Measurements from ENCODE around the gene DARS1.
A peak's percentile ranks its signal among the peaks of the same experiment; 100 is the strongest.
"Not testable (repeated sequence)": the region's sequence is repeated elsewhere in the genome, so short reads cannot be mapped to it uniquely, and the experiment has no call there.

The DARS1 gene

DNA sequence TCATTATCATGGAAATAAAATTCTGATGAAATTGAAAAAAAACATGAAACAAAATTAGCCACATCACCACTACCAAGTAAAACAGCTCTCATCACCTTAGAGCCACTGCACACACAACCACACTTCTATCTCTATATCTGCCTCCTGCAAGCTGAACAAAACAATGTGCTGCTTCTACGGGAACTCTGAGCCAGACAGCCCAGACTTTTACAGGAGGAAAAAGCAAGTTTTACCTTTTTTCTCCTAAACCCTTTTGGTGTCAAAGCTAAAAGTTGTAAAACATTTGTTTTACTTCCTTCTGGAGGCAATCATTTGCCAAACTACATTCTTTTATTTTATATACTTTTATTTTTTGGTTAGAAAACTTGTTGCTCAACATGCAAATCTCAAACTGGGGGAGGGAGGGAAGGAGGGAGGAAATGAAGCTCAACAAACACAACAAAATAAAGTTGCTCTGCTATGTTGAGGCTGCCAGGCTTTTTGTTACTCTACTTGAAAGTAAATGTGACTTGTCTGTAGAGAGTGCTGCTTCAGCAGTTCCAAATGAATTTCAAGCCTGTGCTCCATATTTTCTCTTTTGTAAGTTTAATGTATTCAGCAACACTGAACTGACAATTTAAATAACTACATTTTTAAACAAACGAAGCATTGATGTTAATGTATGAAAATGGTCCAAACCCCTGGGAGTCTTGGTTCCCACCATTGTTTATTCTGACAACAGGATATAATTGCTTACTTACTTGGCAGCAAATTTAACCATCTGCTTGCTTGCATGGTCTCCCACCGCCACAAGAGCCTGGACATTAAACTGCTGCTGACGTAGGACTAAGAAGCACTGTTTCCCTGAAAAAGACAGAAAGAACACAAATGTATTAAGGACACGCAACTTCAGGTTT, 24.5 kb downstream of the DARS1 start:
- no peak overlapping the region for H3K4ac ChIP-seq (ENCODE audit: low read depth, low read length)
- no peak overlapping the region for H3K9ac ChIP-seq (ENCODE audit: low read length)
- no peak overlapping the region for H4K91ac ChIP-seq (ENCODE audit: low read depth, low read length)
- H3K23ac ChIP-seq (ENCODE audit: low read length): no peak overlapping the region
- H3K79me2 ChIP-seq (ENCODE audit: control insufficient read depth, insufficient read depth, low read length, poor library complexity): no peaks in the 10 kb centered on the region
- peaks cover 0 to 2% of the 10 kb centered on the region in 2 experiments for H3K36me3 ChIP-seq (ENCODE audit: control insufficient read depth in 1 of 2, insufficient read depth in 2 of 2, low read length in 2 of 2)
- H3K4me2 ChIP-seq (ENCODE audit: low read length): no peak overlapping the region
- no CpG with 5 or more reads among the region's 5 CpGs for WGBS (ENCODE audit: extremely low coverage, insufficient coverage, insufficient read length)
- H3K27me3 ChIP-seq (ENCODE audit: insufficient read depth, low read length): no peaks in the 10 kb centered on the region
- no peak overlapping the region for H4K12ac ChIP-seq (ENCODE audit: low read depth, low read length)
- H2BK120ac ChIP-seq (ENCODE audit: insufficient read depth, low read length, poor library complexity): no peak overlapping the region
- H3K27ac ChIP-seq (ENCODE audit: low read depth, low read length): peak overlapping the region; percentile 34
- H2AFZ ChIP-seq (ENCODE audit: insufficient read depth, low read length, poor library complexity): no peak overlapping the region
- H3K4me1 ChIP-seq (ENCODE audit: control insufficient read depth in 1 of 2, insufficient read depth in 2 of 2, low read length in 2 of 2): no peaks in the 10 kb centered on the region
- H3K18ac ChIP-seq (ENCODE audit: low read length): no peak overlapping the region
- no peak overlapping the region for H2BK12ac ChIP-seq (ENCODE audit: low read length)
- no peak overlapping the region for H2AK5ac ChIP-seq (ENCODE audit: low read length)
- H4K8ac ChIP-seq (ENCODE audit: low read depth, low read length): no peak overlapping the region
- no peak for DNase-seq
- no peak overlapping the region for H3K4me3 ChIP-seq (ENCODE audit: low read depth, low read length)
- H2BK5ac ChIP-seq (ENCODE audit: low read depth, low read length, poor library complexity): no peak overlapping the region
- H3K9me3 ChIP-seq (ENCODE audit: insufficient read depth, low read depth, low read length): no peaks in the 10 kb centered on the region
- H3K79me1 ChIP-seq (ENCODE audit: low read length): no peaks in the 10 kb centered on the region
- no peak overlapping the region for H3K14ac ChIP-seq (ENCODE audit: low read length)

DNA sequence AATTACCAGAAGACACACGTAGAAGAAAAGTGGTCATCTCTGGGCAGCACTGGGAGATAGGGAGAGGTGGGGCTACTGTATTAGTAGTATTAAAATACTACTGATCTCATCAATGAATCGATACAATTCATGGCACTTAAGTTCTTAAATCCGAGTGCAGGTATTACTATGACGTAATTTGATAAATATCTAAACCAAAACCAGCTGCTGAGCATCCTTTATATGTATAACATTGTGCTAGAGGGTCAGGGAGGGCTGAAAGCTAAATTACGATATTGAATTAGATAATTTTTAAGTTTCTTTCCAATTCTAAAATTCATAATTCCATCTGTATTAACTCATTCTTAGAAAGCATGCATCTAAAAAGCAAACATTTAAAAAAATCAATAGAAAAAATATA, 25.3 kb downstream of the DARS1 start:
- no peak overlapping the region for H2AK5ac ChIP-seq (ENCODE audit: low read length)
- H4K91ac ChIP-seq (ENCODE audit: low read depth, low read length): no peak overlapping the region
- no peaks in the 10 kb centered on the region for H3K4me1 ChIP-seq (ENCODE audit: control insufficient read depth in 1 of 2, insufficient read depth in 2 of 2, low read length in 2 of 2)
- H3K18ac ChIP-seq (ENCODE audit: low read length): no peak overlapping the region
- no peak overlapping the region for H3K4me2 ChIP-seq (ENCODE audit: low read length)
- H3K36me3 ChIP-seq (ENCODE audit: control insufficient read depth in 1 of 2, insufficient read depth in 2 of 2, low read length in 2 of 2): peaks cover 0 to 2% of the 10 kb centered on the region in 2 experiments
- no peaks in the 10 kb centered on the region for H3K79me2 ChIP-seq (ENCODE audit: control insufficient read depth, insufficient read depth, low read length, poor library complexity)
- no peak overlapping the region for H3K27ac ChIP-seq (ENCODE audit: low read depth, low read length)
- H2BK5ac ChIP-seq (ENCODE audit: low read depth, low read length, poor library complexity): no peak overlapping the region
- DNase-seq: no peak
- H2BK12ac ChIP-seq (ENCODE audit: low read length): no peak overlapping the region
- H3K23ac ChIP-seq (ENCODE audit: low read length): no peak overlapping the region
- no peaks in the 10 kb centered on the region for H3K9me3 ChIP-seq (ENCODE audit: insufficient read depth, low read depth, low read length)
- no peak overlapping the region for H3K14ac ChIP-seq (ENCODE audit: low read length)
- H3K79me1 ChIP-seq (ENCODE audit: low read length): no peaks in the 10 kb centered on the region
- no peak overlapping the region for H4K8ac ChIP-seq (ENCODE audit: low read depth, low read length)
- no peak overlapping the region for H4K12ac ChIP-seq (ENCODE audit: low read depth, low read length)
- WGBS (ENCODE audit: extremely low coverage, insufficient coverage, insufficient read length): no CpG with 5 or more reads among the region's 5 CpGs
- H3K4ac ChIP-seq (ENCODE audit: low read depth, low read length): no peak overlapping the region
- H2AFZ ChIP-seq (ENCODE audit: insufficient read depth, low read length, poor library complexity): no peak overlapping the region
- H3K9ac ChIP-seq (ENCODE audit: low read length): no peak overlapping the region
- H3K27me3 ChIP-seq (ENCODE audit: insufficient read depth, low read length): no peaks in the 10 kb centered on the region
- no peak overlapping the region for H2BK120ac ChIP-seq (ENCODE audit: insufficient read depth, low read length, poor library complexity)
- H3K4me3 ChIP-seq (ENCODE audit: low read depth, low read length): no peak overlapping the region

DNA sequence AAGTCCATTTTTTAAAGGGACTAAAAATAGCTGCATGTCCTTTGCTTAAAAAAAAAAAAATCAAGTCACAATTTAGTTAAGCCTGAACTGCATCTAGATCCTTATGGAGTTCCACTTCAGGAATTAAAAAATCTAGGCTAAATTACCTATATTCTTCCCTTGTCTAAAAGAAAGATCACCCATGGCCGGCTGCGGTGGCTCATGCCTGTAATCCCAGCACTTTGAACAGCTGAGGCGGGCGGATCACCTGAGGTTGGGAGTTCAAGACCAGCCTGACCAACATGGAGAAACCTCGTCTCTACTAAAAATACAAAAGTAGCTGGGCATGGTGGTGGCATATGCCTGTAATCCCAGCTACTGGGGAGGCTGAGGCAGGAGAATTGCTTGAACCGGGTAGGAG, 26.5 kb downstream of the DARS1 start:
- WGBS (ENCODE audit: extremely low coverage, insufficient coverage, insufficient read length): no CpG with 5 or more reads among the region's 6 CpGs
- not testable (repeated sequence) for H3K4me2 ChIP-seq (ENCODE audit: low read length); H3K18ac ChIP-seq (ENCODE audit: low read length); H3K4me3 ChIP-seq (ENCODE audit: low read depth, low read length); H3K4me1 ChIP-seq (ENCODE audit: control insufficient read depth in 1 of 2, insufficient read depth in 2 of 2, low read length in 2 of 2); H3K9me3 ChIP-seq (ENCODE audit: insufficient read depth, low read depth, low read length); H3K27ac ChIP-seq (ENCODE audit: low read depth, low read length); H2BK120ac ChIP-seq (ENCODE audit: insufficient read depth, low read length, poor library complexity); H4K12ac ChIP-seq (ENCODE audit: low read depth, low read length); DNase-seq; H4K8ac ChIP-seq (ENCODE audit: low read depth, low read length); H3K79me2 ChIP-seq (ENCODE audit: control insufficient read depth, insufficient read depth, low read length, poor library complexity); H3K27me3 ChIP-seq (ENCODE audit: insufficient read depth, low read length); H3K23ac ChIP-seq (ENCODE audit: low read length); H2AK5ac ChIP-seq (ENCODE audit: low read length); H3K79me1 ChIP-seq (ENCODE audit: low read length); H2BK5ac ChIP-seq (ENCODE audit: low read depth, low read length, poor library complexity); H2AFZ ChIP-seq (ENCODE audit: insufficient read depth, low read length, poor library complexity); H3K36me3 ChIP-seq (ENCODE audit: control insufficient read depth in 1 of 2, insufficient read depth in 2 of 2, low read length in 2 of 2); H3K14ac ChIP-seq (ENCODE audit: low read length); H3K4ac ChIP-seq (ENCODE audit: low read depth, low read length); H4K91ac ChIP-seq (ENCODE audit: low read depth, low read length); H3K9ac ChIP-seq (ENCODE audit: low read length); H2BK12ac ChIP-seq (ENCODE audit: low read length)

DNA sequence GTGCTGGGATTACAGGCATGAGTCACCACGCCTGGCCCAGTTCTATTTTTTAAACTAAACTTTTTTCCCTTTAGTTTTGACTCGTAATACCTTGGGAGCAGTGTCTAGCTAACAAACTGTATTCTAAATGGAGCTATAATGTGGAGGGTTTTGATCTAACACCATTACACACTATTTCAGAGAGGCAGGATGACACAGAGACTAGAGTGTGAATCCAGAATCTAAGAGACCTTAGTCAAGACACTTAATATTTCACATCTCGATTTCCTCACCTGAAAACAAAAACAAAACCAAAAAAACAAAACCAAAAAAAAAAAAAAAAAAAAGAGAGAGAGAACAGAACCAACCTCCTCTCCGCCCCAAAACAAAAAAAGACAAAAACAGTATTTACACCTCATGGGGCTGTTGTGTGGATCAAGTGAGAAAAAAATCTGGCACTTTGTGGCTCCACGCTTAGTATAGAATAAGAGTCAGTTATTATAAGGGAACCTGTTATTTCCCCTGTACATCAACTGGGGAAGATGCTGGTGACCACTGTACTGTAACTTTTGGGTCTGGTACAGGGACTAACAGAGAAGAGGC, 31.3 kb downstream of the DARS1 start:
- H2BK12ac ChIP-seq (ENCODE audit: low read length): no peak overlapping the region
- H4K91ac ChIP-seq (ENCODE audit: low read depth, low read length): no peak overlapping the region
- no peak overlapping the region for H3K23ac ChIP-seq (ENCODE audit: low read length)
- no peak overlapping the region for H2BK5ac ChIP-seq (ENCODE audit: low read depth, low read length, poor library complexity)
- H3K79me1 ChIP-seq (ENCODE audit: low read length): no peaks in the 10 kb centered on the region
- no CpG with 5 or more reads among the region's 5 CpGs for WGBS (ENCODE audit: extremely low coverage, insufficient coverage, insufficient read length)
- no peak overlapping the region for H2AFZ ChIP-seq (ENCODE audit: insufficient read depth, low read length, poor library complexity)
- H3K14ac ChIP-seq (ENCODE audit: low read length): no peak overlapping the region
- no peak overlapping the region for H3K4ac ChIP-seq (ENCODE audit: low read depth, low read length)
- no peaks in the 10 kb centered on the region for H3K79me2 ChIP-seq (ENCODE audit: control insufficient read depth, insufficient read depth, low read length, poor library complexity)
- H3K9ac ChIP-seq (ENCODE audit: low read length): no peak overlapping the region
- DNase-seq: no peak
- H3K4me1 ChIP-seq (ENCODE audit: control insufficient read depth in 1 of 2, insufficient read depth in 2 of 2, low read length in 2 of 2): no peaks in the 10 kb centered on the region
- no peak overlapping the region for H3K4me2 ChIP-seq (ENCODE audit: low read length)
- H3K36me3 ChIP-seq (ENCODE audit: control insufficient read depth in 1 of 2, insufficient read depth in 2 of 2, low read length in 2 of 2): peaks cover 0 to 2% of the 10 kb centered on the region in 2 experiments
- H3K18ac ChIP-seq (ENCODE audit: low read length): no peak overlapping the region
- no peak overlapping the region for H4K8ac ChIP-seq (ENCODE audit: low read depth, low read length)
- H2BK120ac ChIP-seq (ENCODE audit: insufficient read depth, low read length, poor library complexity): no peak overlapping the region
- no peaks in the 10 kb centered on the region for H3K9me3 ChIP-seq (ENCODE audit: insufficient read depth, low read depth, low read length)
- H2AK5ac ChIP-seq (ENCODE audit: low read length): no peak overlapping the region
- no peak overlapping the region for H3K27ac ChIP-seq (ENCODE audit: low read depth, low read length)
- H3K4me3 ChIP-seq (ENCODE audit: low read depth, low read length): no peak overlapping the region
- no peaks in the 10 kb centered on the region for H3K27me3 ChIP-seq (ENCODE audit: insufficient read depth, low read length)
- H4K12ac ChIP-seq (ENCODE audit: low read depth, low read length): no peak overlapping the region
